Kidney glomerular epithelial cell (primary cell): ENCODE measurements around the gene NACAD.

Experiments
- DNase-seq: peaks from one replicate; lab custom pipeline; 2025; lab: John Stamatoyannopoulos, UW

The NACAD gene

DNA sequence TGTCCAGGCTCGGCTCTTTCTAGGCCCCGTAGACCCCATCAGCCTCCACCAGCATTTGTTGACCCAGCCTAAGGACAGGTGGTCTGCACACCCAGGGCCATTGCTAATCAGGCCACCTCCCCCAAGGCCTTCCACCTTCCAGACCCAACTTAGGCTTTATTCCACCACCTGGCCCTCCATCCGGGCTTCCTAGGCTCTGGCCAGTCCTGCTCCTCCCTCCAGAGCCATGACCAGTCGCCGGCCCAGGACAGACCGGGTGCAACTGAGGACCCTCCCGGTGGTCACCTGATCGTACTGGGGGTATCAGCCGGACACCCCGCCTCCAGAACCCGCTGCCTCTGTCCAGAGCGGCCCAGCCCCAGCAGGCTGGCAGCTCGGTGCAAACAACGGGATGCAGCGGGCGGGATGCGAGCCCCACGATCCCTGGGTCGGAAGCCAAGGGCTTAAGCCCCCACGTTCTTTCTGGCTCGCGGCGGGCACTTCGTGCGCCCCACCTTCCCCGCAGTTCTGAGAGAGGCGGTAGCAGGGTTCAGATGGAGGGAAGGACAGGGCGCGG, 545 bp downstream of the NACAD start:
- no peak for DNase-seq

DNA sequence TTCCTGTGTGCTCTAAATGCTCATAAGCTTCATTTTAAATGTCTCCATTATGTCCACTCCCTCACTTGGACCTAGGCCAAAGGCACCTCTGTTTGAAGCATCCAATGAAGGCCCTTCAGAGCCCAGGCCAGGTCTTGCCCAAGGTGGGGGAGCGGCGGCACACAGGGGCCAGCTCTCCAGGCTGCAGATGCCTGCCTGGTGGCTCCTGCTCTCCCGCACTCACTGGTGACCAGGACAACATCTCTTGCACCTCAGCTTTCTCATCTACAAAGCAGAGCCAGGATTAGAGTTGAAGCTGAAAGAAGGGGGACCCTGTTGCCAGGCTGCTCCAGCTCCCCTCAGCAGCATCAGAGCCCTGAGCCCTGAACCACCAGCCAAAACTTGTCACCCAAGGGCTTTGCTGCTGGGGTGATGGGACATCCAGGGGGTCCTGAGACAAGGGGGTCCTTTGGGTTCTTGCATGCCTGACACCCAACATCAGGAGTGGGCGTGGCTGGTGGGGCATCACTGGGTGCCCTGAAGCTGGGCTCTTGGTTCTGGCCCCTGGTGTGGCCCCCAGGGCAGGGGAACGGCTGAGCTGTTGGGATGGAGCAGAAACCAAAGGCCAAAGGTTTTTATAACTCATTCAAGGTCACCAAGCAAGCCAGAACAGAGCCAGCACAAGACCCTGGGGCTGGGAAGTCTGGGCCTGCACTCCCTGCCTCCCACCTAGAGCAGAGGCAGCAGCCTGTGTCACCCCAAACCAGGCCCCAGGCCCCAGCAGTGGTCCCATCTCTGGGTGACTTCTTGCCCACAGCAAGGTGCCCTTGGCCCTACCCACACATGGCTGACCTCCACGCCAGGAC, 1.2 kb downstream of the NACAD start:
- no peak for DNase-seq

DNA sequence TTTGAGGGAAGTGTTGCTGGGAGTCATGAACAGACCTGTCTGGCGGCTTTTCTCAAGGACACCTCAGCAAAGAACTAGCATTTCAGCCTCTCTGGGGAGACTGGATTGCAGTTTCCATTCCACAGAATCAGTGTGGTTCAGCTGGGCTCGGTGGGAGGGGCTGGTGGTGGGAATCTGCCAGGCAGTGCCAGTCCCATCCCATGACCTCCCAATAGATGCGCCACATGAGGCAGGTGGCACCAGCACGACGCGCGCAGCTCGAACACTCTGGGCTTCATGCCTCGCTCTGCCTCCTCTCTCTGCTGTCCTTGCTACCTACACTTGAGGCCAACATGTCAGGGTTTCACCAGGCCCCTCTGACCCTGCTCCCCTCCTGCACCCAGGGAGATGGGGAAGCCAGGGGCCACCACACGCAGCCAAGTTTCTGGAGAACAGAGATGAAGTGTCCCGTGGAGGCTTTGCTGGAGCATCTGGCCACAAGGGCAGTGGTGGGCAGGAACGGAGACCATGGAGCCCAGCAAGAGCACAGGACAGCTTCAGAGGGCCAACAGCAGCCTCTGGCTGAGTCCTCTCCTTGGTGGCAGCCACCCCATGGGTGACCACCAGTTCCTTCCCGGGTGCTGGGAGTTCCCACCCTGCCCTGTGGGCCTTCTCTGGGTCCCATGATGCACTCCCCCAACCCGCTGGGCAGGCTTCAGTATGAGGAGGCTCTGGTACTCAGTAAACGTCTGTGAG, 2.3 kb downstream of the NACAD start:
- no peak for DNase-seq

DNA sequence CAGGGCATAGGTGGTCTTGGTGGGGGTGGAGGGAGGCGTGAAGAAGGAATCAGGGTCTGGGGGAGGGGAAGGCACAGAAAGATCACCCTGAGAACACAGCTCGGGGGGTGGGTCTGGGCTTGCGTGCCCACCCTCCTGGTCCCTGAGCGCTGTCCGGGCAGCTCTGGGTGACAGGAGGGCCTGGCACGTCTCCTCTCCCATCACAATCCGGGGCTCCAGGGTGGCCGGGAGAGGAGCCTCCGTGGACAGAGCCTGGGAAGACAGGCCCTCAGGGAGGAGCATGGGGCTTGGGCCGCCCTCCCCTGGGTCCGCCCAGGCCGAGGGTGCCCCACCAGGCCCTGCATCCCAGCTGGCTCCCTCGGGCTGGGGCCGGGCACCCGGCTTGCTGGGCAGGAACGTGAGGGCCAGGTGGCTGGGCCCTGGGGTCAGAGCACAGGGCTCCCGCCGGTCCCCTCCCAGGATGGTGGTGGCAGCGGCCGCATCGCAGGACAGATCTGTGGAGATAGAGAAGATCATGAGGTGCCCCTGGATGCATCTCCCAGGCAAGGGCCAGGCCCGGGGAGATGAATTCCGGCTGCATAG, 3.1 kb downstream of the NACAD start:
- DNase-seq = no peak

DNA sequence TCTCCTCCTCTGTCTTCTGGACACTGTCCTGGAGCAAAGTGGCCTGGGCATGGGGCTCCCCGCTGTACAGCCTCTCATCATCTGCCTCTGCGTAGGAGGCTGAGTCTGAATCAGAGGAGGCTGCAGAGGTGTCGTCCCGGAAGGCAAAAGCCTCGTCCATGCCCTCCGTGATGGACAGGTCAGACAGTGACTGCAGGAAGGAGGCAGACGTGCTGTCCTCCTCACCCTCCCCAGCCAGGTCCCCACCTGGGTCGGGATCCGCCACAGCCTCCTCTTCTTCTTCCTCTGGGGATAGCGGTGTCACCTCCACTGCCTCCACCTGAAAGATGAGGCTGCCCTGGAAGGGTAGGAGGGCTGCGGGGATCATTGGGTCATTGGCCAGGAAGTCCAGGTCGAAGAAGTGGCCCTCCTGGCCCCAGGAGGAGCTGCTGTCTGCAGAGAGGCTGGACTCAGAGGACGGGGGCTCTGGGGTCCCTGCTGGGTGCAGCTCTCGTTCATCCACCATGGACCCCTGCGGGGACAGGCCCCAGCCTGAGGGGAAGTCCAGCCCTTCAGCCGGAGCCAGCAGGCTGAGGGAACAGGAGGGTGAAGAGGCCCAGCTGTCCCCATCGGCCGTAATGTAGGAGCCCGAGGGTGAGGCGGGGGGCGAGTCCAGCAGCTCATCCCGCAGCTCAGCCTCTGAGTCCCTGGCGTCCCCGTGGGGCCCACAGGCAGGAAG, 3.7 kb downstream of the NACAD start:
- no peak for DNase-seq

DNA sequence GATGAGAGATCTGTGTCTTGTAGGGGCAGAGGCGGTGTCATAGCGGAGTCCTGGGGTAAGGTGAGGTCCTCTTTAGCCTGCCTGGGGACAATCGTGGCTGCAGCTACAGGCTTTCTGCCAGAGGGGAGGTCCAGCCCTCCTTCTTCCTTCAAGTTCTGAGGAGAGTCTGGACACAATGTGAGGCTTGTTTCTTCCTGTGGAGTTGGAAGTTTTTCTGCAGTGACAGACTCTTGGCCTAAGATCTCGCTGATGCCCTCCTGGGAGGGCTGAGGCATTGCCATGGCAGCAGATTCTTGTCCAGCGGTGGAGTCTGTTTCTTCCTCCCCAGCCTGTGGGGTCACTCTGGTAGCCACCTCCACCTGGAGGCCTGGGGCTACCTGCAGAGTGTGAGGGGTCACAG, 4.4 kb downstream of the NACAD start:
- DNase-seq = no peak

DNA sequence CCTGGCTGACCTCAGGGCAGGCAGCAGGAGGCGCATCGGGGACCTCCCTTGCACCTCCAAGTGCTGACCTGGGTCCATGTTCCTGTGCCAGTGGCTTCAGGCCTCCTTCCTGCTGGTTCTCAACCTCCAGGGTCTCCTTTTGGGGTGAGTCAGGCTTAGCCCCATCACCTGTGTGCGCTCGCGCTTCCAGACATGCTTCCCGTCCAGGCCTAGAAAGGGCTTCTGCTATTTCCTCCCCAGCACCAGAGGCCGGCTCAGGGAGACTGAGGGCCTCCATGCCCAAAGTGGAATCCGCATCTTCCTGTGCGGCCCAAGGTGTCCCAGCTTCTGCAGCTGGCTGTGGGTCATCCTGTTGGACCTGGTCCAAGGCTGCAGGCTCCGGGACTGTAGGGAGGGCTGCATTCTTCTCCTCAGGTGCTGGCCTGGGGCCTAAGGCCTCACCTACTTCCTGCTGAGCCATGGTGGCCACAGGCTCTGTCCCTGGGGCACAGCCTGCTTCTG, 5.9 kb downstream of the NACAD start:
- DNase-seq = no peak

DNA sequence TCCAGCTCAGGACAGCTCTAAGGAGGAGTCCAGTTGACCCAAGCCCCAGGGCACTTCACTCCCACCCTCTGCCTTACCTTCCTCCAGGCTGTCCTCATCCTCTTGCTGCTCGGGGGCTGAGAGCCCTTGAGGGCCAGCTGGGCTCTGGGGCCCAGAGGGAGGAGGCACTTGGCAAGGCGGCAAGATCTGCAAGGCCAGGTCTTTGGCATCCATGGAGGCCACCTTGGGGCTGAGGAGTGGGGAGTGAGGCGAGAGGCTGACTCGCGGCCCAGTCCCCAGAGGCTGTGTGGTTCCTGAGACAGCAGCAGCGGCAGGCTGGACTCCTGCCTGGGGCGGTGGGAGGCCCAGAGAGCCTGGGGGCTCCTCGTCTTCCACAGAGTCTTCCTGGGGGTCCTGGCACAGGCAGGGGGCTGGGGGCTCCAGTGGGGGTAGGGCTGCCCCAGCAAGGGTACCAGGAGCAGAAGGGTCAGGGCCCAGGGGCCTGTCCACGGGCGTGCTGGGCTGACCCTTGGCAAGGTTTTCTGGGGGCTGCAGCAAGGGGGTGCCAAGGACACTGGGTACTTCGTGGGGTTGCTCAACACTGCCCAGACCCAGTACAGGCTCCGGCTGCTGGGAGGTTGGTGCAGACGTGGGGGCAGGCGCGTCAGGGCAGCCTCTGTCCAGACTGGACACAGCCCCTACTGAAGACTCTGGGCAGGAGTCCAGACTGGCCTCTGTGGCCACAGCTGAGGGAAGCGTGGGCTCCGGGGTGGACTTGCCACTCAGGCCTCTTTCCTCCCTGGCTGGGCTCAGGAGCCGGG, 6.5 kb downstream of the NACAD start:
- no peak for DNase-seq

DNA sequence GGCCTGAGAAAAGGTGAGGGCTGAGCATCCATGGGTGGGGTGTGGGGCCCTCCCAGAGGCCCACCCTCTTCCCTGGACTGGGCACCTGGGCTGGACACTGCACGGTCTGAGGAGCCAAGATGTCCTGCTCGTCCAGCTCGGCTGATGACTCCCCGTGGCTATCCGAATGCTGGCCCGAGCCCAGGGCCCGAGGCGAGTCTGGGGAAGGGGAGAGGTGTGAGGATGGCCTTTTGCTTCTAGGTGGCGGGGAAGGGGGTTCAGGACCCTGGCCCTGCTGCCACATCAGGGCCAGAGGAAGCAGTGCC, 7.1 kb downstream of the NACAD start:
- no peak for DNase-seq

DNA sequence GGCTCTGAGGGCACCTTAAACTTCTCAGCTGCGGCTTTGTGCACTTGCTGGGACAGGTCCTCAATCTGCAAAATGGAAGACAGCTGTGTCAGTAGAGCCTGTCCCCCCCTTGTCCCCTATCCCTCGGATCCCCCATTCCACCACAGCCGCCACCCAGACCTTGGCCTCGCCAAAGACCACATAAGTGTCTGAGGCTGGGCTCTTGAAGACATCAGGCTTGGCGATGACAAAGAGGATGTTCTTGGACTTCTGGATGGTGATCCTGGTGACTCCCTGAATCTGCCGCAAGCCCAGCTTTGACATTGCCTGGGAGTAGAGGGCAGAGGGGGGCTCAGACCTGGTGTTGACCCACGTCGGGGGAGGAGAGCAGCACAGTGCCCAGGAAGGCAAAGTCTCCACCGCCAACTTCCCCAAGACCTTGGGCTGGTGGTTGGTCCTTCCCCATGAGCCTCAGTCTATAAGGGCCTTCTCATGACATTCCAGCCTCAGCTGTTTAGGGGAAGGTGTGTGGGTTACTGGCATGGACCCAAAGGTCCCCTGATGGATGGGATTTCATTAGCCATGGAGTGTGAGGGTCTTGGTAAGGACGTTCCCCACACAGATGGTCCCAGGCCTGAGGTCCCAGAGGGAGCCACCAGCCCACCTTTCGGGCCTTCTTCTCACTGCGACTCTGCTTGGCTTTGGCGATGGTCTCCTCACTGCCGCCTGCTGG, 7.7 kb downstream of the NACAD start:
- DNase-seq = no peak

DNA sequence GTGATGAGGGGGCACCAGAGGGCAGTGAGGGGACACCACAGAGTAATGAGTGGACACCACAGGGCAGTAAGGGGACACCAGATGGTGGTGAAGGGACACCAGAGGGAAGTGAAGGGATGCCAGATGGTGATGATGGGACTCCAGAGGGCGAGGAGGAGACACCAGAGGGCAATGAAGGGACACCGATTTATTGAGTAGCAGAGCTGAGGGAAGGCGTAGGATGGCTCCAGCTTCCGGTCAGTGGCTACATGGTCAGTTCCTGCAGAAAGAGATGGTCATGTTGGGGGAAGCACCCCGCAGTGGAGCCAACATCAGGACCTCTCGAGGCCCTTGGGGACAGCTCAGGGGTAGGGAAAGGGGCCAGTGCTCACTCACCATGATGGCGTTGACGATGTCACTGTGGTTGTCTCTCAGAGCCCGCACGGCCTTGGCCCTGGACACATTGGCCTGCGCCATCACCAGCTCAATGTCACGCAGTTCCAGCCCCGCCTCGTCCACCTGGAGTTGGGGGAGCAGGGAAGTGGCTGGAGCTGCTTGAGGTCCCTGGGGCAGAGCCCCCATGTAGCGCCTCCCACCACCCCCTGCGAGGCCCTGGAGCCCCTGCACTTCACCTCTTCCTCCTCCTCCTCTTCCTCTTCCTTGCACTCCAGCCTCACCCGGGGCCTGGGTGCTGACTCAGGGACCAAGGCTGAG, 8.4 kb downstream of the NACAD start:
- no peak for DNase-seq

DNA sequence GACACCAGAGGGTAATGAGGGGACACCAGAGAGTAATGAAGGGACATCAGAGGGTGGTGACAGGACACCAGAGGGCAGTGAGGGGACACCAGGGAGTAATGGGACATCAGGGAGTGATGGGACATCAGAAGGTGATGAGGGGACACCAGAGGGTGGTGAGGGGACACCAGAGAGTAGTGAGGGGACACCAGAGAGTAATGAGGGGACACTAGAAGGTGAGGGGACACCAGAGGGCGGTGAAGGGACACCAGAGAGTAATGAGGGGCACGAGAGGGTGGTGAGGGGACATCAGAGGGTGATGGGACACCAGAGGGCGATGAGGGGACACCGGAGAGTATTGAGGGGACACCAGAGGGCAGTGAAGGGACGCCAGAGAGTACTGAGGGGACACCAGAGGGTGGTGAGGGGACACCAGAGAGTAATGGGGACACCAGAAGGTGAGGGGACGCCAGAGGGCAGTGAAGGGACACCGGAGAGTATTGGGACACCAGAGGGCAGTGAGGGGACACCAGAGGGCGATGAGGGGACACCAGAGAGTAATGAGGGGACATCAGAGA, 10.6 kb downstream of the NACAD start:
- no peak for DNase-seq

DNA sequence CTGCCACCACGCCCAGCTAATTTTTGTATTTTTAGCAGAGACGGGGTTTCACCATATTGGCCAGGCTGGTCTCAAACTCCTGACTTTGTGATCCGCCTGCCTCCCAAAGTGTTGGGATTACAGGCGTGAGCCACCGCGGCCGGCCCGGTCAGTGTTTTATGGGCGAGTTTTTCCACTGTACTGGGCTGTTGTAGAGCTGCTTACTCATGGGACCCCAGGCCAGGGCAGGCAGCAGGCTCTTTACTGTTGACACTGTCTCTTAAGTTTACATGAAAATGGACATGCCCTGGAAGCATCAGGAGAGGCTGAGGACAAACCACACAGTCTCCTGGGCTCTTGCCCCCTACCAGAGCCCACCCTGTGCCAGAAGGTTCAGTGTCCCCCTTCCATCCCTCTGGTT, 11.2 kb downstream of the NACAD start:
- no peak for DNase-seq

DNA sequence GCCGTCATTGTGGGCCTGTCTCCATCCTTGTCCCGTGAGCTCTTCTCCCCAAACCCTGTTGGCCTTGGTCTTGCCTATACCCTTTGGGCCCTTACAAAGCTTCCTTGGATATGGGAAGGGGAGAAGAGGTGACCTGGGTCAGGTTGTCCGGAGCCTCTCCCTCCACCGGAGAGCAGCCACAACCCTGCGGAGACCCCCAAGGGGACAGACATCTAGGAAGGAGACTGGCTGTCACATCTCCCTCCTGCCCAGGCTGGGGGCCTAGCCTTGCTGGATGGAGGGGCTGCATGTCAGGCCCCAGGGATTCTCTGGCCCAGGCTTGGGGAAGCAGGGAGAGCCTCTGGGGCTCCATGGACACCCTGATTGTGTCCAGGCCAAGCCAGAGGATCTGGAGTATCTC, 11.8 kb downstream of the NACAD start:
- no peak for DNase-seq

DNA sequence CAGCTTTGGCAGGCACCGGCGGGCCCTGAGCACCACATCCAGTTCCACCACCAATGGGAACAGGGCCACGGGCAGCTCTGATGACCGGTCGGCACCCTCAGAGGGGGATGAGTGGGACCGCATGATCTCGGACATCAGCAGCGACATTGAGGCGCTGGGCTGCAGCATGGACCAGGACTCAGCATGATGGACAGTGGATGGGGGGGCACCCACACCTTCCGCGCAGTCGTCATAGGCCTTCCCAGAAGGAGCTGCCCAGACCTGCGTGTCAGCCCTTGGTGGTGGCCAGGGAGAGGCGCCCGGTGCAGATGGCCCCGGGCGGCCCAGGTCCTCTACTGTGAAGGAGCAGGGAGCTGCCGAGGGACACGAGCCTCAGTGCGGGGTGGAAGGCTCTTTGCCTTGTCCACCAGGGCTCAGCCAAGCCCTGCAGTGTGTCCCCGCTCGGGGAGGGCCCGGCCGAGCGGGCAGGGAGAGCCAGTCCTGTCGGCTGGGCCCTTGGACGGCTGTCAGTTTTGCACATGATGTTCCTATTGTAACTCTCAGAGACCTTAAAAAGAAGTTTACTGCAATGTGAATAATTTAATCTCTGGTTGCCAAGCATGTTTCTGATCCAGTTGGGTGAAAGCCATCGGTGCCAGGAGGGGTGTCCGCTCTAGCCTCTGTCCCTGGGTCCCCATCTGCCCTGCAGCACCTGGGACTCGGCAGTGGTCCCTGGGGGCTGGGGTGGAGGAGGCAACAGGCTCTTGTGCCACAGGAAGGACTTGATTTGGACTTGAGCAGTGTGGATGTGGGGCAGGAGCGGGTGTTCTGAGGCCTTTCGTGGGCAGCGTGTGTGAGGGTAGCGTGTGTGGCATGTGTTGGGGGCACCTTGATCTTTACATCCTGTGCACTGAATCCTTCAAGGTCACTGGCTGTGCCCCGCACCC, 12.6 kb downstream of the NACAD start:
- no peak for DNase-seq

DNA sequence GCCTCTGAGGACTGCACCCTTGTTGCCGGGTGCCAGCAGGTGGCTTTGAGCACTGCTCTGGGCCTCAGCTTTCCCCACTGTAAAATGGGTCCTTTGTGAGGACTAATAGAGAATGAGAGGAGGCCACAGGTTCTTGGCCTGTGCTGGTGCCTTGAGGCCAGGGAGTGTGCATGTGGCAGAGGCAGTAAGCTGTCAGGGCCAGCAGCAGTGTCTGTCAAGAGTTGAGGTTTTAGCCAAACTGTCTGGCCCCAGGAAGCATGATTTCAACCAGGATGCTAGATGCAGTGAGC, 13.5 kb downstream of the NACAD start:
- no peak for DNase-seq

DNA sequence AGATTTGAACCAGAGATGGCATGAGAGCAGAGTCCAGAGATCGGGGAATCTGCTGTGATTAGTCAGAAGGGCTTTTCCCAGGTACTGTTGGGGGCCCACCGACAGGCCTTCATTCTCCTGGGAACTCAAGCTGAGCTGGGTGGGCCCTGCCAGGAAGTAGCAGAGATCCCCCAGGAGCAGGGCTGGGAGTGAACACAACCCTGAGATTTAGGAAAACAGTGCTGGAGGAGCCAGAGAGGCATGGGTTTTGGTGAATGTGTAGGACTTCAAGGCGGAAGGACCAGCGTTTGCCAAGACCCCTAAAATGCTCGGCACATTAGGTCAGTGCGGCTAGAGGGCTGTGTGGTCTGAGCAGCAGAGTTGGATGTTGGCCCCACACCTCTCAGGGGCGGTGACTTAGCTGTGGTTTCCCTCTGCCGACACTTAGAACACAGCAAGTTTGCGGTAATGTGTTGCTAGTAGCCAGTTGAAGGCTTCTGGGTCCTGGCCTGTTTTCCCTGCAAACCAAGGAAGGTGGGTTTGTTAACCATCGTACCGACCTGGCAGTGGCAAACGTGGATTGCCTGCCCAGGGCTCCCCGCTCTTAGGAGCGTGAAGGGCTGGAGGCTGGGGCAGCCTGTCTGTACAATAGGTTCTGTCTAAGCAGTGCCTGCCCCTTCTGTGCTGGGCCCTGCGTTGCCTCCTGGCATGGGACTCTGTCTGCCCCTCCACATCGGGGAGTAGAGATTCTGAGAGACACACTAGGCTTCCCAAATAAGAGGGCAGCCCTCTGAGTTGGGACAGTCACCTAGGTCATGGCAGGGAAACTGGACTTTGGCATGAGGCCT, 14.0 kb downstream of the NACAD start:
- DNase-seq = no peak
